HS-27A (cell line): Measurements from ENCODE around the gene KCNH6.

ENCODE experiments used
- DNase-seq: peaks from one replicate; pipeline ENCODE4 v3.0.0-alpha.2; 2012; ENCODE audit warnings: low read depth, missing footprints

The KCNH6 gene

DNA sequence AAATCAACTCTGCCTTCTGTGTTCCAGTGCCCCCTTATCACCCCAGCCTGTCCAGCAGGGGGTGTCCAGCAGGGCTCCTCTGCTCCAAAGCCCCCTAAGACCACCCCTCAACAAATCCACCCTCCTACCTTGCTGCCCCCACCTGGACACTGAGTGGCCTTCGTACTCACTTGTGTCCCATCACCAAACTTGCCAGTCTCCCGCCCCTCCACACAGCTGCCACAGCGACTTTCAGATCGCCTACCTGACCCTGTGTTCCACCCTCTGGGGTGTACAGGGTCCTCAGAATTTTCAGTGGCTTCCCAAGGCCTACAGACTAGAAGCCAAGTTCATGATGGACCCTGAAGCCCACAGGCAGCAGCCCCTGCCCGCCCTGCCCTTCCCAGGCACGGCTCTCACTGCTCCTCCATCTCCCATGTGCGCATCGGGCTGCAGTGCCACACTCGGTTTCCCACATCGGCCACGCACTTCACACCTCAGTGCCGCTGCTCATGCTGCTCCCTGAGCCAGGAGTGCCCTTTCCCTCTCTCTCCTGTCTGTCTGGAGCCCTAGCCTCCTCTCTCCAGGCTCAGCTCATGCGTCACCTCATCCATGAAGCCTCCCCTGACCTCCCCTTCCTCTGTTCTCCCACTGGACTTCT, 11.8 kb downstream of the KCNH6 start:
- no peak for DNase-seq

DNA sequence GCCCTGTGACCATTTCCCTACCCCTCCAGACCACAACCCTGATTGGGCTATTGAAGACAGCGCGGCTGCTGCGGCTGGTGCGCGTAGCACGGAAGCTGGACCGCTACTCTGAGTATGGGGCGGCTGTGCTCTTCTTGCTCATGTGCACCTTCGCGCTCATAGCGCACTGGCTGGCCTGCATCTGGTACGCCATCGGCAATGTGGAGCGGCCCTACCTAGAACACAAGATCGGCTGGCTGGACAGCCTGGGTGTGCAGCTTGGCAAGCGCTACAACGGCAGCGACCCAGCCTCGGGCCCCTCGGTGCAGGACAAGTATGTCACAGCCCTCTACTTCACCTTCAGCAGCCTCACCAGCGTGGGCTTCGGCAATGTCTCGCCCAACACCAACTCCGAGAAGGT, 12.5 kb downstream of the KCNH6 start:
- DNase-seq = no peak

DNA sequence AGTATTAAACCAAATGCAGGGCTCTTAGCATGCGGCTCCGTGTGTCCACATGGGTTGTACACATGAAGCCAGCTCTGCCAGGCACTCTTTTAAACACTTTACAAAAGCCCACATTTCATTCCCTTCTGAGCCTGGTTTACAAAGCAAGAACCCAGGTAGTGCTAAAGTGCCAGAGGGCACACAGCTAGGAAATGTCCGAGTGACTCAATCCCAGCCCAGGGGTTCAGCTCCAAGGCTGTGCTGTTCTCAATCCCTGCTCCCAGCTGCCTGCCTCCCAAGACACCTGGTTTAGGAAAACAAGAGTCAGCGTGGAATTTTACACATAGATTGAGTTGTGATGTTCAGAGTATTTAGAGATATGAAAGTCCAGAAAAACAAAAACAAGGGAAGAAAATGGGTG, 13.8 kb downstream of the KCNH6 start:
- no peak for DNase-seq

DNA sequence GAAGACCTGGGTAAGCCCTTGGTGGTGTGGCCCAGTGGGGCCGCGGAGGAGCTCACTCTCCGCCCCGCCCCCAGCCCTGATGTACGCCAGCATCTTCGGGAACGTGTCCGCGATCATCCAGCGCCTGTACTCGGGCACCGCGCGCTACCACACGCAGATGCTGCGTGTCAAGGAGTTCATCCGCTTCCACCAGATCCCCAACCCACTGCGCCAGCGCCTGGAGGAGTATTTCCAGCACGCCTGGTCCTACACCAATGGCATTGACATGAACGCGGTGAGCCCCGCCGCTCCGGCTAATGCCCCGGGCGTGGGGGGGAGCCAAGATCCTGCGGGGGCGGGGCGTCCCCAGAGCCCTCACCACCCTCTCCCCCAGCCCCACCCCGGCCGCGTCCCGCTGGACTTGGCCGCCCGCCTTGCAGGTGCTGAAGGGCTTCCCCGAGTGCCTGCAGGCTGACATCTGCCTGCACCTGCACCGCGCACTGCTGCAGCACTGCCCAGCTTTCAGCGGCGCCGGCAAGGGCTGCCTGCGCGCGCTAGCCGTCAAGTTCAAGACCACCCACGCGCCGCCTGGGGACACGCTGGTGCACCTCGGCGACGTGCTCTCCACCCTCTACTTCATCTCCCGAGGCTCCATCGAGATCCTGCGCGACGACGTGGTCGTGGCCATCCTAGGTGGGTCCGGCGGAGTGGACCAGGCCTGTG, 15.0 kb downstream of the KCNH6 start:
- DNase-seq = no peak

DNA sequence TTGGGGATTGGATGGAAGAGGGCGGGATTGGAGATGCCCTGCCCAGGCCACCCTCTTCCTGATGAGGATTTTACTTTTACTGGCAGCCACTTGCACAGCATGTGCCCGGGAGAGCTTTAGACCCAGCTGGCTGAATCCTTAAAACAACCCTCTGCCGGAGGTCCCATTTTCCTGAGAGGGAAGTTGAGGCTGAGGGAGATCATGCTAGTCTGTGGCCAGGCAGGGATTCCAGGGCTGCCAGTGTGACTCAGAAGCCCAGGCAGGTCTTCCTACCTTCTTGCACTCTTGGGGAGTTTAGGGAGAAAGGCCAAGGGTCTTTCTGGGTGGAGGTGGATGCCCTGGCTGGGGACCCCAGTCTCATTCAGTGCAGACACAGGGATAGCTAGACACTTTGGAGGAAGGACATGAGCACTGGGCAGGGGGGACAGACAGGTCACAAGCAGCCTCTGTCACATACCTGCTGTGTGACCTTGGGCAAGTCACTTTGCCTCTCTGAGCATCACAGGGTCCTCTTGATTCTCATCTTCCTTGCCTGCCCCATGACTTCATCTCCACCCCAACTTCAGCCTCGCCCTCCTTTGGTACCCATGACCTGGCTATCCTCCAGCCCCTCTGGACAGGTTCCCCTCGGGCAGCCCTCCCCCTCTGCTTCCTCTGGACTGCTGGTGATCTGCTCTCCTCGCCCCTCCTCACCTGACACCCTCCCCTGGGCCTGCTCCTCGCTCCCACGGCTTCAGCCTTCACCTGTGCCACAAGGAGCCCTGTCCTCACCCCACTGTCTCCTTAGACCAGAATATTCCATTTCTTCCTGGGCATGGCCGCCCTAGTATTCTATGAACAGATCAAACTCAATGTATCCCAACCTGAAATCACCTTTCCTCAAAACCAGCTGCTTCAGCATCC, 15.8 kb downstream of the KCNH6 start:
- DNase-seq = no peak

DNA sequence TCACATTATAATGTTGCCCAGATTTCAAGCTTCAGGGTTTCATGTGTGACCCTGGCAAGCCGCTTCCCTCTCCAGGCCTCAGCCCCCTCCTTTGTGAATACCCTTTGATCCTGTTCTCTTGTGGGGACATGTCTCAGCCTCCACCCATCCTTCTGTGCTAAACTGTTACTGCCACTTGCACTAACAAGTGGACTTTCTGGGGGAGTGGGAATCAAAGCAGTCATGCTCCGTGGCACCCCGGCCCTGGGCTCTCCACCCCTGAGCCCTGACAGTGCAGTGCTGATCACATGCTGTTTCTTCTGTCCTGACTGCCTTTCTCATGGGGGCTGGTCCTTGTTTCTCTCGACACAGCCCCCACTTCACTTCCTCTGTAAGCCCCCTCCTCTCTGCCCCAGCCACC, 17.4 kb downstream of the KCNH6 start:
- DNase-seq = no peak

DNA sequence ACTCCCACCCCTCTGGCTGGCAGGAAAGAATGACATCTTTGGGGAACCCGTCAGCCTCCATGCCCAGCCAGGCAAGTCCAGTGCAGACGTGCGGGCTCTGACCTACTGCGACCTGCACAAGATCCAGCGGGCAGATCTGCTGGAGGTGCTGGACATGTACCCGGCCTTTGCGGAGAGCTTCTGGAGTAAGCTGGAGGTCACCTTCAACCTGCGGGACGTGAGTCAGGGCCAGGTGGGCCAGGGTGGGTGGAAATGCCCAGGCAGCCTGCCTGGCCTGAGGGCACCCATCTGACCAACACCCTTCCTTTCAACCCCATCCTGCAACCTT, 19.0 kb downstream of the KCNH6 start:
- no peak for DNase-seq

DNA sequence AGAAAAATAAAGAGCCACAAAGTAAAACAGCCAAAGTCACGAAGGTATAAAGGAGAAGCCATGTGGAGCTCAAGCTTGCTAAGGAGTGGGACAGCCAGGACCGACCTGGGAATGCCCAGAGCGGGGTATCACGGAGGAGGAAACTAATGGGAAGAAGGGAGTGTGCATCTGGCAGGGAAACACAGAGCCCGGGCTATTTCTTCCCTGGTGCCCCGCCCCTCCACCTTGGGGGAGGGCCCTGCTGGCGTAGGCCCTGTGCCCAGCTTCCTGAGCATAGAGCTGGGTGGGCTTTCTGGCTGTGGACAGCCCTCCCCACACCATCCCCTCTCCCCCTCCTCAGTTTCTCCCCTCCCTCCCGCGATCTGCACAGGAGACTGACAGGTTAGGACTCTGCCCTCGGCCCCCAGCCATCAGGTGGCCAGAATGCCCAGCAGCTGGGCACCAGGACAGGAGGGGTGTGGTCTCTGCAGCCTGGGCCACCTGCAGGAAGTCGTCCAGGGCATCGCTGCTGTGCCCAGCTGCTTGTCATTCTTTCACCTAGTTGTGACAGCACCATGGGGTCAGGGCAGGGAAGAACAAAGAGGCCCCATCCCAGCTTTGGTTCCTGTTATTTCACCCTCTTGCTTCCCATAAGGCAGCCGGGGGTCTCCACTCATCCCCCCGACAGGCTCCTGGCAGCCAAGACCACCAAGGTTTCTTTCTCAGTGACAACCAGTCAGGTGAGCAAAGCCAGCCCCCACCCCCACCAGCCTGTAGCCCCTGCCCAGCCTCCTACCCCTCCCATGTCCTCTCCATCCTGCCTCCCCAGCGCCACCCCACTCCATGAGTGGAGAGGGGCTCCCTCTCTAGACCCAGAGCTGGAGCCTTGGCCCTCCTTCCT, 20.0 kb downstream of the KCNH6 start:
- DNase-seq = no peak

DNA sequence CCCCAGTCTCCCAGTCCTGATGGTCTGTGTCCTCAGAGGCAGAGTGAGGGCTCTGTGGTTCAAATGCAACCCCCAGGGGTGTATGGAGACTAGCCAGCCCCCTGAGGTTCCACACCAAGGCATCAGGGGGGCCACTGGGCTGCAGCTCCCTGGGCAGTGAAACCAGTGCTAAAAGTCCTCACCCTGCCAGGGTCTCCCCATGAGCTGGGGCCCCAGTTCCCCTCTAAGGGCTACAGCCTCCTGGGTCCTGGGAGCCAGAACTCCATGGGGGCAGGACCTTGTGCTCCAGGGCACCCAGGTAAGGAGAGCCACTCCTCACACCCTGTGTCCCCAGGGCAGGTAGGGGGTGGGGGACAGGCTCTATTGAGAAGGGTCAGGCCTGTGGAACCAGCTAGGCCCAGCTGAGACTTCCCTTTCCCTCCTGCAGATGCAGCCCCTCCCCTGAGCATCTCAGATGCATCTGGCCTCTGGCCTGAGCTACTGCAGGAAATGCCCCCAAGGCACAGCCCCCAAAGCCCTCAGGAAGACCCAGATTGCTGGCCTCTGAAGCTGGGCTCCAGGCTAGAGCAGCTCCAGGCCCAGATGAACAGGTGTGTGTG, 20.8 kb downstream of the KCNH6 start:
- DNase-seq = no peak

DNA sequence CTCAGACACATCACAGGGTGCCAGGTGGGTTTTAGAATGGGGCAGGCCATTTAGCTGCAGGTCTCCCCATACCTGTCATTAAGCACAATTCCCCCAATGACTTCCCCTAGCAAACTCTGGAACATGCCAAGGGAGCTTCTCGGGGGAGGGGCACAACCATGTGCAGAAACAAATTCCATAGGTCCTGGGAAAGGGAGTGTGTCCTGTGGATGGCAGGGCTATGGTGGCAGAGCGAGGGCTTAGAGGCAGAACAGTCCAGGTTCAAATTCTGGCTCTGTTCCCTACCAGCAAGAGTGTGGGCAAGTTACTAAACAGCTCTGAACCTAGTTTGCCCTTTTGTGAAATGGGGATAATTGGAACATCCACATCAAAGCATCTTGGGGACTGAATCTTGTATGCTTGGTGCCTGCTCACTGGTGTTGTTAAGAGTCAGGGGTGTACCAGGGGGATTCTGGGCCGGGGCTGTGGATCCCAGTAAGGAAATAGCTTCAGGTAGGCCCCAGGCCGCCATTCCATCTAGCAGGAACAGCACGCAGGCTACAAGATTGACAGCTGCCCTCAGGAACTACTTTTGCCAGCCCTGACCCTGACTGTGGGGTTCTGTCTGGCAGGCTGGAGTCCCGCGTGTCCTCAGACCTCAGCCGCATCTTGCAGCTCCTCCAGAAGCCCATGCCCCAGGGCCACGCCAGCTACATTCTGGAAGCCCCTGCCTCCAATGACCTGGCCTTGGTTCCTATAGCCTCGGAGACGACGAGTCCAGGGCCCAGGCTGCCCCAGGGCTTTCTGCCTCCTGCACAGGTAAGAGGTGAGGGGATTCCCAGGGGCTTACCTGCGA, 21.5 kb downstream of the KCNH6 start:
- no peak for DNase-seq

DNA sequence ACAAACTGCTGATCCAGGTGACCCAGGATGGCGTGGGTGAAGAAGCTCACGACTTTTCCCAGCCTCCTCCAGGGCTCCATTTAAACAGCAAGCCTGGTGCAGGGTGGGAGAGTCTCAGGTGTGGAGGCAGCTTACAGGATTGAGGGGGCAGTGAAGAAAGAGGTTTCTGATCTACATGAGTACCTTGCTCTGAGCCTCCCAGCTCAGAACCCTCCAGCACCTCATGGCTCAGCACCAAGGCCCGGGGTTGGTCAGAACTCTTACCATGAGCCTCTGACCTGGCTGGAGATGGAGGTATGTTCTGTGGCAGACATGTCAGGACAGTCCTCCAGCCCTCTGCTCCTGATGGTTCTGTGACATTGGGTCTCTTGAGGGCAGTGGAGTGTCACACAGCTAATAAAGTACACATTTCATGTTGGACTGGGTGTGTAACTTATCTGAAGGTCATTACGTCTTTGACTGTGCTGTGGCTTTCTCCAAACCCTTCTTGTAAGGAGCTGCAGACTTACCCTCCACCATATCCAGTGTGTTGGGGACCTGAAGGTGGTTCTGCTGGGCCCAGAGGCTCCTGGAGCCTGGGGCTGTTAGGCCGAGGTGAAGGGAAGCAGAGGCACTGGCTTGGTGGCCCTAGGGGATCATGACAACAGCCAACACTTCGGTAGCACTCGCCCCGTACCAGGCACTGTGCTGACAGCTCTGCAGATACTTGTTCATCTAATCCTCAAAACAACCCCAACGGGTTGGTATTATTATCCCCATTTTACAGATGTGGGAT, 23.3 kb downstream of the KCNH6 start:
- no peak for DNase-seq

DNA sequence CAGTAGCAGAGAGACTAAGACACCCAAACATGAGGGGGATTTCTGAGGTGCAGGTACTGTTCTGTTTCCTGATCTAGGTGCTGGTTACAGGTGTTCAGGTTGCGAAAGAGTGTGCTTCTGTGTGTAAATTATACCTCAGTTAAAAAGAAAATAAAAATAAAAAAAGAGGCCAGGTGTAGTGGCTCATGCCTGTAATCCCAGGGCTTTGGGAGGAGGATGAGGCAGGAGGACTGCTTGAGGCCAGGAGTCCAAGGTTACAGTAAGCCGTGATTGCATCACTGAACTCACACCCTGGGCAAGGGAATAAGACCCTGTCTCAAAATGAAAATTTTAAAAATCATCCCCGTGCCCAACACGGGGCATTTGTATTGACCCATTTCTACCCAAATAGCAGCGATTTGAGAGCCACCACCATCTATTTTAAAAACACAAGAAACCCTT, 23.9 kb downstream of the KCNH6 start:
- DNase-seq = no peak

DNA sequence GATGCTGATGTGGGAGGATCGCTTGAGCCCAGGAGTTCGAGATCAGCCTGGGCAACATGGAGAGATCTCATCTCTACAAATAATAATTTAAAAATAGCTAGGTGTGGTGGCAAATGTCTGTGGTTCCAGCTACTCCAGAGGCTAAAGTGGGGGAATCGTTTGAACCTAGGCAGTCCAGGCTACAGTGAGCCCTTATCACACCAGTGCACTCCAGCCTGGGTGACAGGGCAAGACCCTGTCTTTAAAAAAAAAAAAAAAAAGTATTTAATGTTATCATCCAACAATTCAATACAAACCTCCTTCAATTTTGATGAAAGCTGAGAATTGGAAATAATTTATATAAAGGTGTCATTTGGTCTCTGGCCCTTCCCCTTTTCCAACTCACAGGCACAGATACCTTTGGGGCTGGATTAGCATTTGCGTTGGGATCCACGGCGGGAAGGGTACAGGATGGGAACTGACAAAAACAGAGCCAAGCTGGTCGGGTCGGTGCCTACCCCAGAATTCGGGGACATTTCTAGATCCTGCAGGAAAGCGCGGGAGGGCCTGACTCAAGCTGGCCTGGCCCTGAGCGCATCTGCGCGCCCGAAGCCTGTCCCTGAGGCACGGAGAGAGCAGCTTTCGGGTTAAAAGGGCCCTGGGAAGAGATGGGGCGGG, 26.3 kb downstream of the KCNH6 start:
- no peak for DNase-seq

DNA sequence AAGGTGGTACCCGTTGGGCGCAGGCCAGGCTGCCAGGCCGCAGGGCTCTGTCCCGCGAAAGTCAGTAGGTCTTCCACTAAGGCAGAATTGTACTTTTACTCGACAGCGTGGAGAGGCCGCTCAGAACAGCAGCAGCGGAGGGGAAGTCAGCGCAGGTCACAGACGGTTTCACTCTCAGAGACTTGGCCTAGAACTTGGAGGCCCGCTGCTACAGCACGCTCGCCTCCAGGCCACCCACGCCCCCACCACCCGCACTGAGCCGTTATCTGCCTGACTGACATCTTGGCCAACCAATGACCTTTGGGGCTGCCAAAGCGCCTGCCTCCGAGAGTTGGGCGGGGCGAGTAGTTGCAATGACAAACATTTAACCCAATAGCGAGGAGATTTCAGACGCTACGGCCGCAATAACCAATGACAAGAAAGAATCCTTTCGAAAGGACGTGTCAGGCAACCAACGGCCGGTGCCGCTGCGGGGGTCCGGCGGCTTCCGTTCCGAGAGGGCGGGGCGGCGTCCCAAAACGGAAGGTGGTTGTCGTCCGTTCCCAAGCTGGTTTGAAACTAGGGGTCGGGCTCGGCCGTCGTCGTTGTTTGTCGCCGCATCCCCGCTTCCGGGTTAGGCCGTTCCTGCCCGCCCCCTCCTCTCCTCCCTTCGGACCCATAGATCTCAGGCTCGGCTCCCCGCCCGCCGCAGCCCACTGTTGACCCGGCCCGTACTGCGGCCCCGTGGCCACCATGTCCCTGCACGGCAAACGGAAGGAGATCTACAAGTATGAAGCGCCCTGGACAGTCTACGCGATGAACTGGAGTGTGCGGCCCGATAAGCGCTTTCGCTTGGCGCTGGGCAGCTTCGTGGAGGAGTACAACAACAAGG, 27.0 kb downstream of the KCNH6 start, which contains the start of gene DCAF7:
Gene DCAF7, plus strand, starts transcription at position 532 of the 871 bp plus-strand sequence. Its CDS starts 201 bp downstream, at position 733.
- peak; percentile 93 for DNase-seq

DNA sequence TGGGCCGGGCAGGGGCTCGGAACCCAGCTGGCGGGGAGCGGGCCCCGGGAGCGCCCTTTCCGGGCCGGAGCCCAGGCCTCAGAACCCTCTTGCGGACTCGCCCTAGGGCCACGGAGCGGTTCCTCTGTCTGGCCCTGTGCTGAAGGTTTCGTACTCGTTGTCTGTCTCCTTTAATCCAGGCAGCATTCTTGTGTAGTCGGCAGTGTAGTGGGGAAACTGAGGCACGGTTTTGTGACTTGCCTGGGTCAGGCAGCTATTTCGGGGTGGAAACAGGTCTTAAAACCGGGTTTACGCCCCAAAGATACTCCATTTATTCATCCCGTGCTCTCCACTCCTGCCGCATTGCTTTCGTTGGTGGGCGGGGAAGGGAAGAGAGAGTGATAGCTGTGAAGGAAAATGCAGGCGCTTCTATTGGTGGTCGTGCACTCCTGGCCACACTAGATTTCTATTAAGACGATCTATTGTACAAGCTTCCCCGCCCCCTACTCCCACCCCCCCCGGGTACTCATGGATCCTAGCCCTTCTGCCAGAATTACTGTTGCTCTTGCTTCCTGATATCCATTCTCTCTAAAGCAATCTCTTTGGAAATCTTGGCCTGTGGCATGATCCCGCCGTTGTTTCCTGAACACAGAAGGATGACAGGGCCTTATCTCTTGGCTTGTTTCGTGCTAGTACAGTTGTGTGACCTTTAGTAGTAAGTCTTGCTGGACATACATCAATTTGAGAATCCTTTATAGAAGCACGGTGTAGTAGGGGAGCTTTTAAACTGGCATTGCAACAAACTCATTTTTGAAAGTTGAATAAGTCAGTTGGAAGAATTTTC, 27.9 kb downstream of the KCNH6 start:
- DNase-seq = no peak

DNA sequence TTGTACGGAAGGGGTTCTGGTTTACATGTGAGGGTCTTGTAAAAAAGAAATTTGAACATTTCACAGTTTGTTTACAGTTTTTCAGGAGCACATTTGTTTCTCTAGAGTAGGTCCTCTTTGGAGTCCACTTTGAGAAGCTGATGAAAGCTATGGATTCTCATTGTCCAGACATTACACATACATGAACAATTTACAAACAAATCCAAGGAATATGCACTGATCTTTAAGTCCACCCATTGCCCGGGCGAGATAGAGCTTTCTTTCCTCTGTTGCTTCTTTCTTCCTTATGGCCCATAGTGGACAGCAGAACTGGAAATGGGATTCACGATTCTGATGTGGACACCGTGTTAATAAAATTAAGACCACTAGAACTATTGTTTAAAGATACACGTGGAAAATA, 29.1 kb downstream of the KCNH6 start:
- no peak for DNase-seq

DNA sequence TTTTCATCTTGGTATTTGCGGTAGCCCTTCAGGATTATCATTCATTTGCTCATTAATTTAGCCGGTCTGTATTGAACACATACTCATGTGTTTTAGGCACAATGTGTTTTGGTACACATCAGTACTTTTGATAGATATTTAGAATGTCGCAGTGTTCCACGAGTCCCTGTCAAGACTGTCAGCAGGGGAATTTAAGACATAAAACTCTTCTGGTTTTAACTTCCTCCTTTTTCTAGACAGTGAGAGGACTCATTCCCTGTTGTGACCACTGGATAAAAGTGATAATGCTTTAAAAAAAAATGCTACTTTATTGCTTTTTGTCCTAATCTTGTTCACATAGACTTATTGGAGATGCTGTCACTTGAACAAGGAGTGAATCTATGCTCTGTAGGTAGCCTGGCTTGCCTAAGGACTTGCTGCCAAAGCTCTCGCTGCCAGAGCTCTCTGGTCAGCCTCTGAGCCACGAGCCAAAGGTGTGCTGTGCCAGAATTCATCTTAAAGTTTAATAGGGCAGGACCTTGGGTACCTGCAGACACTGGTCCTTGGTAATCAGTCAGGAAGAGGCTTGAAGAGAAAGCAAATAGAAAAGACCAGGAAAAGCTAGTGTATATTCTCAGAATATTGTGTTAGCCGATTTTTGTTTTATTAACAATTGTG, 32.5 kb downstream of the KCNH6 start:
- DNase-seq = no peak
